Measurements from ENCODE around the gene CDCP2.

The CDCP2 gene

DNA sequence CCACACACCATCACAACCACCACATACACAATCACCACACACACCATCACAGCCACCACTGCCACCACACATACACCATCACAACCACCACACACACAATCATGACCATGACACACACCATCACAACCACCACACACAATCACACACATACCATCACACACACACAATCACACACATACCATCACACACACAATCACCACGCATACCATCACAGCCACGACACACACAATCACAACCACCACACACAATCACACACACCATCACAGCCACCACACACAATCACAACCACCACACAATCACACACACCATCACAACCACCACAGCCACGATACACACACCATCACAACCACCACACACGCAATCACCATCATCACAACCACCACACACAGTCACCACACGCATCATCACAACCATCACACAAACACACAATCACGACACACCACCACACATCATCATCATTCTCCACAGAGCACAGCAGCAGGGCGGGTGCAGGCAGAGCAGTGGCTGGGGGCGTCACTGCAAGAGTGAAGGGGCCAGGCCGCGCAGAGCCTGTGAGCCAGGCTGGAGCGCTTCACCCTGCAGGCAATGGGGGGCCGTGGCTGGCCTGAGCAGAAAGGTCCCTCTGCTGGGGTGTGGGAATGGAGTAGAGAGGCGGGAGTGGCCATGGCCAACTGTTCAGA lies 32.6 kb downstream of the CDCP2 start:
- peaks cover 29% of the 10 kb centered on the region for H3K27me3 ChIP-seq
- H3K4me1 ChIP-seq (ENCODE audit: control insufficient read depth in 1 of 2, insufficient read depth in 1 of 2, low read depth in 1 of 2, low read length in 1 of 2) = no peaks in the 10 kb centered on the region
- TF ChIP-seq CTCF (IDR thresholded peaks at IDR 0.05) = no peak
- H3K4me3 ChIP-seq (ENCODE audit: low read depth in 1 of 2, low read length in 1 of 2) = no peak overlapping the region
- no peaks in the 10 kb centered on the region for H3K36me3 ChIP-seq
- no peaks in the 10 kb centered on the region for H3K9me3 ChIP-seq
- H3K27ac ChIP-seq = no peak overlapping the region

DNA sequence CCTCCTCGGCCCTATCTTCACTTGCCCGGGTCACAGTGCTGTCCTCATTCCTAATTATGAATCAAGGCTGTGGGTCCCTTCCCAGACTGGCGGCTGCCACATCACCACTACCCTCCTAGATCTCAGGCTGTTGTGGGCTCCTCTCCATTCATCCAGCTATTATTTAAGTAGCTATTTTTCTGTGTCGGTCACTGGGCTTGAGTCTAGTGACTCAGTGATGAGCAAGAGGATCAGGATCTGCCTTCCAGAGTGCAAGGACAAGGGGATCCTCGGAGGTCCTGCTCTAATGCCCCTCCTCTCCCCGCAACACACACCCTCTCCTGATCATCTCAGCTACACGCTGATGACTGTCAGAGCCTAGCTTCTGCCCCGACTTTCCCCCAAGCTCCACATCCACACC lies 34.1 kb downstream of the CDCP2 start:
- H3K4me3 ChIP-seq (ENCODE audit: low read depth in 1 of 2, low read length in 1 of 2) = no peak overlapping the region
- H3K9me3 ChIP-seq = no peaks in the 10 kb centered on the region
- H3K27me3 ChIP-seq = peaks cover 29% of the 10 kb centered on the region
- no peak for TF ChIP-seq CTCF (IDR thresholded peaks at IDR 0.05)
- H3K4me1 ChIP-seq (ENCODE audit: control insufficient read depth in 1 of 2, insufficient read depth in 1 of 2, low read depth in 1 of 2, low read length in 1 of 2) = no peaks in the 10 kb centered on the region
- H3K27ac ChIP-seq = no peak overlapping the region
- no peaks in the 10 kb centered on the region for H3K36me3 ChIP-seq

DNA sequence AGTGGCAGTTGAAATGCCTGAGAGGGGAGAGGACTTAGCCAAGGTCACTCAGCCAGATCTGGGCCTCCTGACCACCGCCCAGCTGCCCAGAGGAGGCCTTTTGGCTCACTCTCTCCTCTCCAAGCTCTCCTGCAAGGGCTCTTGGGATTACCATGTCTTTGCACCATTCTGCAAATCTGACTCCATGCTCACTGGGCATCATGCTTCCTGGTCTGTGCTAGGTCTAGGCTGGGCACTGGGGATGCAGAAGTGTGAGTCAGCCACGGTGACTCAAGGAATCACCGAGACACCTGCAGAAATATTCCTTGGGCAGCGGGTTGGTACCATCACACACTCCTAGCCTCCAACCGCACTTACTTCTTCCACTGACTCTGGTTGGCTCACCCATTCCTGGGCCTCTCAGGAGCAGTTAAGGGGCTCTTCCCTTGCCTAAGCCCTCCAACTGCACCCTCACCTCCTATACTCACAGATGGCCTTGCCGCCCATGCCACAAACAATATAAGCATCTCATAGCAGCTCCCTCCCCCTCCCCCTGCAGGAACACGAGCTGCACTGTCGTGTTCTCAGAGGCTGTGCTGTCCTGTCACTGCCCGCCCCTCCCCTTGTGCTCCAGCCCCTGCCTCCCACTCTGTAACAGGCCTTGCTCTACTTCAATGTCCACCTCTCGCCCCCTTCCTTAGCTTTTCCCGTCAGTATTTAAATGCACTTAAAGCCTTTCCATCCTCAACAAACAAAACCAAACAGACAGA lies 34.8 kb downstream of the CDCP2 start:
- peaks cover 28% of the 10 kb centered on the region for H3K27me3 ChIP-seq
- H3K27ac ChIP-seq = no peak overlapping the region
- no peaks in the 10 kb centered on the region for H3K36me3 ChIP-seq
- no peaks in the 10 kb centered on the region for H3K4me1 ChIP-seq (ENCODE audit: control insufficient read depth in 1 of 2, insufficient read depth in 1 of 2, low read depth in 1 of 2, low read length in 1 of 2)
- H3K4me3 ChIP-seq (ENCODE audit: low read depth in 1 of 2, low read length in 1 of 2) = no peak overlapping the region
- no peak for TF ChIP-seq CTCF (IDR thresholded peaks at IDR 0.05)
- H3K9me3 ChIP-seq = no peaks in the 10 kb centered on the region

DNA sequence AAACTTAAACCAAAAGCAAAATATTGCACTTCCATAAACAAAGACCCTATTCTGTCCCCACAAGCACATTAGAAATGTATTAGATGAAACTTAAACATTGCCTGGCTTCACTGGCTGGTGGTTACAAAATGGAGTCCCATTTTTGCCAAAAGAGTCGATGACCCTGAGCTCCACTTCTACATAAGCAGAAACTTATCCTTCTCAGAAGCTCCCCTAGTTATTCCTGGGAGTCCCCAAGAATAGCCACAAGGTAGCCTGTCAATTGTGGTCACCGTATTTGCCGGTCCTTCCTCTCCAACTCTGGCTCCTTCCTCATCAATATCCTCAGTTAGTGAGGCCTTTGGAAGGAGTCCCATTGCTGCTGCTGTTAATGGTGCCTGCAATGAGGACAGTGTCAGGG lies 37.3 kb downstream of the CDCP2 start:
- peaks cover 3% of the 10 kb centered on the region for H3K27me3 ChIP-seq
- H3K36me3 ChIP-seq = no peaks in the 10 kb centered on the region
- TF ChIP-seq CTCF (IDR thresholded peaks at IDR 0.05) = no peak
- H3K4me1 ChIP-seq (ENCODE audit: control insufficient read depth in 1 of 2, insufficient read depth in 1 of 2, low read depth in 1 of 2, low read length in 1 of 2) = no peaks in the 10 kb centered on the region
- no peak overlapping the region for H3K27ac ChIP-seq
- no peak overlapping the region for H3K4me3 ChIP-seq (ENCODE audit: low read depth in 1 of 2, low read length in 1 of 2)
- H3K9me3 ChIP-seq = no peaks in the 10 kb centered on the region

- Histone ChIP-seq H3K9me3 (no peaks in the 10 kb centered on the region), H3K27ac (no peak overlapping the region), H3K36me3 (no peaks in the 10 kb centered on the region), H3K4me1 (ENCODE audit: control insufficient read depth in 1 of 2, insufficient read depth in 1 of 2, low read depth in 1 of 2, low read length in 1 of 2) (no peaks in the 10 kb centered on the region), H3K27me3 (no peaks in the 10 kb centered on the region), H3K4me3 (ENCODE audit: low read depth in 1 of 2, low read length in 1 of 2) (no peak overlapping the region)
- no peak for TF ChIP-seq CTCF (IDR thresholded peaks at IDR 0.05)
These were observed 37.8 kb downstream of the CDCP2 start for GRCh38 chr1:54114955-54115354.
